ENCODE measurements around the gene RMND5A. TPM values are rescaled to one million over a fixed set of nuclear protein-coding genes. Genes with fewer than 3 reads are reported as not detected.

RMND5A gene
- total RNA-seq, 2 donors from 2014 or later = 27.4 to 28.5 TPM

GRCh38 chr2:86673986-86674670 is 46.0 kb upstream of the RMND5A start:
- 69 to 90% methylated on average over 1 of the region's 1 CpG for WGBS, 2 donors
- H3K4me3 ChIP-seq = no peak overlapping the region
- H3K9me3 ChIP-seq = no peaks in the 10 kb centered on the region
- no peak for TF ChIP-seq POLR2A (IDR thresholded peaks at IDR 0.05)
- TF ChIP-seq, protein P1, sequence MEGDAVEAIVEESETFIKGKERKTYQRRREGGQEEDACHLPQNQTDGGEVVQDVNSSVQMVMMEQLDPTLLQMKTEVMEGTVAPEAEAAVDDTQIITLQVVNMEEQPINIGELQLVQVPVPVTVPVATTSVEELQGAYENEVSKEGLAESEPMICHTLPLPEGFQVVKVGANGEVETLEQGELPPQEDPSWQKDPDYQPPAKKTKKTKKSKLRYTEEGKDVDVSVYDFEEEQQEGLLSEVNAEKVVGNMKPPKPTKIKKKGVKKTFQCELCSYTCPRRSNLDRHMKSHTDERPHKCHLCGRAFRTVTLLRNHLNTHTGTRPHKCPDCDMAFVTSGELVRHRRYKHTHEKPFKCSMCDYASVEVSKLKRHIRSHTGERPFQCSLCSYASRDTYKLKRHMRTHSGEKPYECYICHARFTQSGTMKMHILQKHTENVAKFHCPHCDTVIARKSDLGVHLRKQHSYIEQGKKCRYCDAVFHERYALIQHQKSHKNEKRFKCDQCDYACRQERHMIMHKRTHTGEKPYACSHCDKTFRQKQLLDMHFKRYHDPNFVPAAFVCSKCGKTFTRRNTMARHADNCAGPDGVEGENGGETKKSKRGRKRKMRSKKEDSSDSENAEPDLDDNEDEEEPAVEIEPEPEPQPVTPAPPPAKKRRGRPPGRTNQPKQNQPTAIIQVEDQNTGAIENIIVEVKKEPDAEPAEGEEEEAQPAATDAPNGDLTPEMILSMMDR (IDR thresholded peaks at IDR 0.05) = no peak
- no peaks in the 10 kb centered on the region for H3K36me3 ChIP-seq (replicated peaks in 1 of 2; ENCODE audit: insufficient read depth in 1 of 2, low read depth in 2 of 2)
- H3K27ac ChIP-seq = no peak overlapping the region
- peaks cover 27% of the 10 kb centered on the region for H3K4me1 ChIP-seq
- H3K27me3 ChIP-seq = no peaks in the 10 kb centered on the region
- DNase-seq = no peak
- intact Hi-C loops (cut with DNase I) = no loop called here
- no peak for ATAC-seq

- Histone ChIP-seq H3K9me3 (no peaks in the 10 kb centered on the region), H3K4me3 (no peak overlapping the region), H3K4me1 (peaks cover 25% of the 10 kb centered on the region), H3K27ac (no peak overlapping the region), H3K27me3 (no peaks in the 10 kb centered on the region), H3K36me3 (replicated peaks in 1 of 2; ENCODE audit: insufficient read depth in 1 of 2, low read depth in 2 of 2) (no peaks in the 10 kb centered on the region)
- no peak for ATAC-seq
- intact Hi-C loops (cut with DNase I) = no loop called here
- no peak for DNase-seq
- TF ChIP-seq POLR2A (IDR thresholded peaks at IDR 0.05) = no peak
- TF ChIP-seq, protein P1 (IDR thresholded peaks at IDR 0.05) = no peak
- WGBS, 2 donors = 80 to 85% methylated on average over 2 of the region's 2 CpGs
Measured at GRCh38 chr2:86675104-86675503, 45.0 kb upstream of the RMND5A start.

DNA sequence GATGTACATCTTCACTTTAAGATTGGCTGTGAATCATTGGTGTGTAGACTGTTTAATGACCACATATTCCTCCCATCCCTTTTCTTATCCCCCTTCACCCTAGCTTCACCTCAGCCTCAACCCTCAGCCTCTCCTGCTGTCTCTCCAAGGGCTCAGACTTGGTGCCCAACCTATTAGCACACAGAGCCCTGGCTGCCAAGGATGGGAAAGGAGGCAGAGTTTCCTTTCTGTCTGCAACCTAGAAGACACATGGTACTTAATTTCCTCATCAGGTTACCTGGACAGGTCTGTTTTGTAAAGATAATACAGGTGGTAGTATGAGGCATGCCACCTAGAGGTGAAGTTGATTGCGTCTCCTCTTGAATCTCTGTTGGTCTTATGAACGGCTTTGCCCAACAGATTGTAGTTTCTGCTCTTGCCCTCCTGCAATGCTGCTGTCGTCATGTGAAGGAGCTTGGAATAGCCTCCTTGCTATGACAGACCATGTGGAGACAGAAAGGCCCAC is 44.5 kb upstream of the RMND5A start:
- ATAC-seq (peak; percentile 72), DNase-seq (peak; percentile 51 to 72 (median 61))
- Histone ChIP-seq H3K4me3 (no peak overlapping the region), H3K36me3 (replicated peaks in 1 of 2; ENCODE audit: insufficient read depth in 1 of 2, low read depth in 2 of 2) (no peaks in the 10 kb centered on the region), H3K9me3 (no peaks in the 10 kb centered on the region), H3K27me3 (no peaks in the 10 kb centered on the region), H3K4me1 (peaks cover 21% of the 10 kb centered on the region), H3K27ac (no peak overlapping the region)
- intact Hi-C loops (cut with DNase I) = no loop called here
- WGBS, 2 donors = 23 to 37% methylated on average over 3 of the region's 3 CpGs
- TF ChIP-seq, protein P1 (IDR thresholded peaks at IDR 0.05) = peak; percentile 21 to 69 (median 62)
- no peak for TF ChIP-seq POLR2A (IDR thresholded peaks at IDR 0.05)

DNA sequence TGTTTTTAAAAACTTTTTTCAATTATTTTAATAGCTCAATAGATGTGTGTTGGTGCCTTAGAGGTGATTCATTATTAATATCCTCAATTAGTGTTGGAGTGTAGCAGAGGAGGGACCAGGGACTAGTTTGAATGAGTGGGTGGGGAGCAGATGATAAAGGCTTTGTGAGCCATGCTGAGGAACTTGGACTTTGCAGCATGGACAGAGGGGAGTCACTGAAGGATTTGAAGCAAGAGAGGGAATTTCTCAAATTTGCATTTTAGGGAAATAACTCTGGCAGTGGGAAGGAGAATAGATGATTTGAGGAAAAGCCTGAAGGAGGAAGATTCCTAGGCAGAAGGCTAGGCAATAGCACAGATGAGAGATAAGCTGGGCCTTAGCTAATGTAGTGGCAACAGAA is 42.3 kb upstream of the RMND5A start:
- Histone ChIP-seq H3K27ac (no peak overlapping the region), H3K4me1 (peaks cover 6% of the 10 kb centered on the region), H3K36me3 (replicated peaks in 1 of 2; ENCODE audit: insufficient read depth in 1 of 2, low read depth in 2 of 2) (no peaks in the 10 kb centered on the region), H3K9me3 (no peaks in the 10 kb centered on the region), H3K27me3 (no peaks in the 10 kb centered on the region), H3K4me3 (no peak overlapping the region)
- DNase-seq (no peak), ATAC-seq (no peak)
- TF ChIP-seq, protein P1 (IDR thresholded peaks at IDR 0.05) = no peak
- no peak for TF ChIP-seq POLR2A (IDR thresholded peaks at IDR 0.05)
- intact Hi-C loops (cut with DNase I) = no loop called here

DNA sequence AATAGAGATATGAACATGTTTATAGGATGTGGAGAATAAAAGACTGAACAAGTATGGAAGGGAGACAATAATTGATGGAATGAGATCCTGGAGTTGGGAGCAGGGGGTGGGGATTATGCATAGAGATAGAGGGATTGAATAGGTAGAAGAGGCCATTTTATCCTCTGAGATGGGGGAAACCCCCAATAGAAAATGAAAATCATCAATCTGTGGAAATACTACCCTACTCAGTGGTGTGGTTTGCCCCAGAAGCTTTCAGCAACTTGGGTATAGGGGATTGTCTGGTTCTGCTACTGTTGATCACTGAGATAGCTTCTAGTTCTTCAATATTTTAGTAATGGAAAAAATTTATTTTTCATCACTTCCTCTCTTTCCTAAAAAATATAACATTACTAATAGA is 41.1 kb upstream of the RMND5A start:
- ATAC-seq = no peak
- Histone ChIP-seq H3K27ac (no peak overlapping the region), H3K36me3 (replicated peaks in 1 of 2; ENCODE audit: insufficient read depth in 1 of 2, low read depth in 2 of 2) (no peaks in the 10 kb centered on the region), H3K9me3 (no peaks in the 10 kb centered on the region), H3K27me3 (no peaks in the 10 kb centered on the region), H3K4me3 (no peak overlapping the region), H3K4me1 (peaks cover 6% of the 10 kb centered on the region)
- intact Hi-C loops (cut with DNase I) = no loop called here
- no peak for DNase-seq
- TF ChIP-seq, protein P1 (IDR thresholded peaks at IDR 0.05) = no peak
- TF ChIP-seq POLR2A (IDR thresholded peaks at IDR 0.05) = no peak

All from body of pancreas (tissue), 4 donors.